Liver (tissue), 3 donors: ENCODE results near the gene DNAJC27.

Experiments
- ATF3 ChIP-seq: IDR thresholded peaks from 2 replicates; pipeline ENCODE4 v1.6.1; 2016; ENCODE audit warnings: antibody characterized with exemption
- CTCF ChIP-seq: fragments of 150-350 bp; IDR thresholded peaks from 2 replicates; pipeline ENCODE4 v1.5.1; 2017; ENCODE audit warnings: improper control_type of control experiment, low read depth, low read length; ENCODE audit not compliant: missing input control
- FOXA1 ChIP-seq: IDR thresholded peaks from 2 replicates; pipeline ENCODE4 v1.6.1; 2016; ENCODE audit warnings: antibody characterized with exemption
- GABPA ChIP-seq, 2 donors: IDR thresholded peaks in 1 of 2; conservative IDR thresholded peaks in 1 of 2; 2 replicates each; pipeline ENCODE4 v1.6.1; 2016; ENCODE audit warnings: antibody characterized with exemption in 2 of 2, mild to moderate bottlenecking in 1 of 2, moderate library complexity in 1 of 2
- MAX ChIP-seq: IDR thresholded peaks from 2 replicates; pipeline ENCODE4 v1.6.1; 2016; ENCODE audit warnings: antibody characterized with exemption
- RAD21 ChIP-seq, 2 donors: IDR thresholded peaks; 2 replicates each; pipeline ENCODE4 v1.6.1; 2016; ENCODE audit warnings: antibody characterized with exemption in 2 of 2, mild to moderate bottlenecking in 2 of 2
- REST ChIP-seq: IDR thresholded peaks from 2 replicates; pipeline ENCODE4 v1.6.1; 2016; ENCODE audit warnings: antibody characterized with exemption, mild to moderate bottlenecking
- TAF1 ChIP-seq: conservative IDR thresholded peaks from 2 replicates; pipeline ENCODE4 v1.6.1; 2016; ENCODE audit warnings: antibody characterized with exemption, mild to moderate bottlenecking
- YY1 ChIP-seq: IDR thresholded peaks from 2 replicates; pipeline ENCODE4 v1.6.1; 2016; ENCODE audit warnings: antibody characterized with exemption, mild to moderate bottlenecking
- donor health status: healthy.
- donor health status: healthy.

- TF ChIP-seq FOXA1 (no peak), CTCF (no peak), TAF1 (no peak), REST (no peak), YY1 (no peak), GABPA (IDR thresholded peaks at IDR 0.05 in 1 of 2, conservative IDR thresholded peaks at IDR 0.05 in 1 of 2) (no peak), MAX (no peak), RAD21 (IDR thresholded peaks at IDR 0.05) (no peak), ATF3 (no peak)
Measured at GRCh38 chr2:24912986-24913385, 58.8 kb downstream of the DNAJC27 start.
